ENCODE data around the gene KIZ. TPM values are rescaled to one million over a fixed set of nuclear protein-coding genes. Genes with fewer than 3 reads are reported as not detected.

Gene KIZ
- total RNA-seq, 6 donors from 2014 or later = 7.9 to 29.3 (median 15.2) TPM

GRCh38 chr20:21087862-21088540 is 37.9 kb upstream of the KIZ start:
- no peaks in the 10 kb centered on the region for H3K4me1 ChIP-seq
- H3K4me3 ChIP-seq = no peak overlapping the region
- no peak for DNase-seq
- H3K27ac ChIP-seq = no peak overlapping the region
- ATAC-seq (ENCODE audit: low FRiP score in 2 of 2) = no peak
- H3K9me3 ChIP-seq = no peaks in the 10 kb centered on the region
- TF ChIP-seq POLR2A (IDR thresholded peaks at IDR 0.05) (no peak), POLR2AphosphoS5 (IDR thresholded peaks at IDR 0.05) (no peak), EP300 (IDR thresholded peaks at IDR 0.05) (no peak)
- TF ChIP-seq, protein P1, sequence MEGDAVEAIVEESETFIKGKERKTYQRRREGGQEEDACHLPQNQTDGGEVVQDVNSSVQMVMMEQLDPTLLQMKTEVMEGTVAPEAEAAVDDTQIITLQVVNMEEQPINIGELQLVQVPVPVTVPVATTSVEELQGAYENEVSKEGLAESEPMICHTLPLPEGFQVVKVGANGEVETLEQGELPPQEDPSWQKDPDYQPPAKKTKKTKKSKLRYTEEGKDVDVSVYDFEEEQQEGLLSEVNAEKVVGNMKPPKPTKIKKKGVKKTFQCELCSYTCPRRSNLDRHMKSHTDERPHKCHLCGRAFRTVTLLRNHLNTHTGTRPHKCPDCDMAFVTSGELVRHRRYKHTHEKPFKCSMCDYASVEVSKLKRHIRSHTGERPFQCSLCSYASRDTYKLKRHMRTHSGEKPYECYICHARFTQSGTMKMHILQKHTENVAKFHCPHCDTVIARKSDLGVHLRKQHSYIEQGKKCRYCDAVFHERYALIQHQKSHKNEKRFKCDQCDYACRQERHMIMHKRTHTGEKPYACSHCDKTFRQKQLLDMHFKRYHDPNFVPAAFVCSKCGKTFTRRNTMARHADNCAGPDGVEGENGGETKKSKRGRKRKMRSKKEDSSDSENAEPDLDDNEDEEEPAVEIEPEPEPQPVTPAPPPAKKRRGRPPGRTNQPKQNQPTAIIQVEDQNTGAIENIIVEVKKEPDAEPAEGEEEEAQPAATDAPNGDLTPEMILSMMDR (IDR thresholded peaks at IDR 0.05) = no peak
- 80% methylated on average over 9 of the region's 9 CpGs for WGBS, 2 donors
- no peaks in the 10 kb centered on the region for H3K36me3 ChIP-seq
- peaks cover 0 to 7% (median 0%) of the 10 kb centered on the region in 4 donors for H3K27me3 ChIP-seq

DNA sequence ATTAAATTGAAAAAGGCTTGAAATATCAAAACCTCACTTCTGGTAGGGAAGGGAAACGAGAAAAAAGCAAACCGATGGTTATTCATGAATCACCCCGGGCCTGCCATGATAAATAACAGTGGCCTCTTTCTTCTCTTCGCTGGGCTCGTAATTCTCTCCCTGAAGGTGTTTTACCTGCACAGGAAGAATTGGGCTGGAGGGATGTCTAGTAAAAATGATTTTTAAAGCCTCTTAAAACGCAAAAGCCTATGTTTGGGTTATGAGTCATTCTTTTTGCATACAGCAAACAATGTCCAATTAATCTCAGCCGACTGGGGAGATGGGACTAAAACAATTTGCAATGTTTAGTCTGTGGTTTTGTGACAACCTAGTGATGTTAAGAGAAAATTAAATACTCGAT is 36.5 kb upstream of the KIZ start:
- ATAC-seq (ENCODE audit: low FRiP score in 2 of 2) (no peak), DNase-seq (no peak)
- WGBS, 2 donors = 49 to 51% methylated on average over 8 of the region's 8 CpGs
- peaks cover 0 to 7% (median 0%) of the 10 kb centered on the region in 4 donors for H3K27me3 ChIP-seq
- H3K36me3 ChIP-seq = no peaks in the 10 kb centered on the region
- no peaks in the 10 kb centered on the region for H3K9me3 ChIP-seq
- H3K4me1 ChIP-seq = no peaks in the 10 kb centered on the region
- no peak overlapping the region for H3K27ac ChIP-seq
- TF ChIP-seq POLR2AphosphoS5 (IDR thresholded peaks at IDR 0.05) (no peak), EP300 (IDR thresholded peaks at IDR 0.05) (no peak), POLR2A (IDR thresholded peaks at IDR 0.05) (no peak)
- TF ChIP-seq, protein P1 (IDR thresholded peaks at IDR 0.05) = no peak
- no peak overlapping the region for H3K4me3 ChIP-seq

DNA sequence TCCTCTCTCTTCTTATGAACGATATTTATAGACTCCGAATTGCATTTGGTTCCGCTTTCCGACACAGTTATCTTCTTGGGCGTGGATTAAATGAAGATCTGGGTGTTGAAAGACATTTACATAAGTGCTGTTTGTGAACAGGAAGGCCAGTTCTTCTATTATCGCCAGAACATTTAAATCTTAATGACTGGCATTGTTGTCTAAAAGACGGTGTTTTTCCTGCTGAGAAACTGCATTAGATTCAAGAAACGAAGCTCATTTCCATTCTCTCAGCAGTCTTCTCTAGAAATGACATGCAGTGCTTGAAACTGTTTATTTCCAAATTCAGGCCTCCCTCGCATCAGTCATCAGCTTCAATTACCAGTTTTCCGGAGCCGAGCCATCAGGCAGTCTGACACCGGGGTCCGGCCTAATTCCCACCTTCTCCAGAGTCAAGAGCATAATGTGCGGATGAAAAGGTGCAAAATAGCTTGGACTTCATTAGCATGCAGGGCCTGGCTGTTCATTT is 35.7 kb upstream of the KIZ start:
- TF ChIP-seq POLR2A (IDR thresholded peaks at IDR 0.05) (no peak), POLR2AphosphoS5 (IDR thresholded peaks at IDR 0.05) (no peak), EP300 (IDR thresholded peaks at IDR 0.05) (no peak)
- TF ChIP-seq, protein P1 (IDR thresholded peaks at IDR 0.05) = no peak

DNA sequence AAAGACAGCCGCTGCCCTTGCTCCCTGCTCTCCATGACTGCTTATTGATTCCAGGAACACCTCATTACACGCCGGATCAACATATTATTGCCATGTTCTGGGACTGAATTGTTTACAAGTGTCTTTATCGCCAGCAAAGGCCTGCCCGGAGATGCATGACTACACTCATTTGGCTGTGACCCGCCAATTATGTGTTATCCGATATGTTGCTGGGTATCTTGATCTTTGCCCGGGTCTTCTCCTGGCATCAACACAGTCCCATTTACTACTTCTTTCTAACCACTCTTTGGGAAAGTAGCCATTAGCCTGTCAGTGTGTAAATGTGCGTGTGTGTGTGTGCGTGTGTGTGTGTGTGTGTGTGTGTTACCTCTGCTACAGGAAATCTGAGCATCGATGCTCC is 35.2 kb upstream of the KIZ start:
- Histone ChIP-seq H3K27me3 (peaks cover 0 to 7% (median 0%) of the 10 kb centered on the region in 4 donors), H3K4me3 (no peak overlapping the region), H3K9me3 (no peaks in the 10 kb centered on the region), H3K36me3 (no peaks in the 10 kb centered on the region), H3K4me1 (no peaks in the 10 kb centered on the region), H3K27ac (no peak overlapping the region)
- ATAC-seq (ENCODE audit: low FRiP score in 2 of 2) (no peak), DNase-seq (no peak)
- TF ChIP-seq POLR2A (IDR thresholded peaks at IDR 0.05) = no peak
- TF ChIP-seq POLR2AphosphoS5 (IDR thresholded peaks at IDR 0.05) = no peak
- 55 to 69% methylated on average over 11 of the region's 11 CpGs for WGBS, 2 donors

More for the DNA sequence above, 35.7 kb upstream of the KIZ start:
- DNase-seq = no peak
- Histone ChIP-seq H3K27me3 (peaks cover 0 to 7% (median 0%) of the 10 kb centered on the region in 4 donors), H3K36me3 (no peaks in the 10 kb centered on the region), H3K9me3 (no peaks in the 10 kb centered on the region), H3K4me3 (no peak overlapping the region), H3K27ac (no peak overlapping the region), H3K4me1 (no peaks in the 10 kb centered on the region)
- 32 to 37% methylated on average over 14 of the region's 14 CpGs for WGBS, 2 donors
- ATAC-seq (ENCODE audit: low FRiP score in 2 of 2) = no peak

DNA sequence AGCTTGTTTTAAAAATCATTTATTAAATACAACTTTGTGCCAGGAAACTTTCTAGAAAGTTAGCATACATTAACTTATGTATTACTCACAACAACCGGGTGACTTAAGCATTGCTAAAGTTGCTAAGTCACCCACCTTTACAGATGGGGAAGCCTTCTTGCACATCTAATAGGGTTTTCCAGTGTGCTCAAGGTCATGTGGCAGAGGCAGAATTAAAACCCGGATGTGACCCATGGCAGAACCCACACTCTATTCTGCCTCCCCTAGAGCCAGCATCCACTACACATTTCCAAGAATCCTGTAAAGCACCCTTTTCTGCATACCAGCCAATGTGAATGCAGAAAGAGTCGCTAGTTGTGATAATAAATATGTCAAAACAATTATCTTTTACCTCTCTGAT is 33.1 kb upstream of the KIZ start:
- DNase-seq (no peak), ATAC-seq (ENCODE audit: low FRiP score in 2 of 2) (no peak)
- H3K9me3 ChIP-seq = no peaks in the 10 kb centered on the region
- no peak overlapping the region for H3K27ac ChIP-seq
- TF ChIP-seq, protein P1 (IDR thresholded peaks at IDR 0.05) = no peak
- TF ChIP-seq POLR2AphosphoS5 (IDR thresholded peaks at IDR 0.05) = no peak
- TF ChIP-seq EP300 (IDR thresholded peaks at IDR 0.05) = no peak
- TF ChIP-seq POLR2A (IDR thresholded peaks at IDR 0.05) = no peak
- no peaks in the 10 kb centered on the region for H3K4me1 ChIP-seq
- H3K36me3 ChIP-seq = no peaks in the 10 kb centered on the region
- H3K27me3 ChIP-seq = peaks cover 0 to 8% (median 0%) of the 10 kb centered on the region in 4 donors
- no peak overlapping the region for H3K4me3 ChIP-seq
- 71 to 85% methylated on average over 3 of the region's 3 CpGs for WGBS, 2 donors

Data from upper lobe of left lung (tissue), 6 donors.